HG03521 (cell line): Measurements from ENCODE around the gene UGT2B11.
"Not testable (repeated sequence)": the region's sequence is repeated elsewhere in the genome, so short reads cannot be mapped to it uniquely, and the experiment has no call there.

Source experiments
- ATAC-seq: cut with Tn5 transposase; IDR thresholded peaks from one replicate; pipeline ENCODE4 v1.9.1; 2021; ENCODE audit warnings: mild to moderate bottlenecking, moderate library complexity; ENCODE audit not compliant: unreplicated experiment

Gene UGT2B11

GRCh38 chr4:69214716-69215115 lies at the start of gene UGT2B11:
UGT2B11 (minus strand) TSS chr4:69214748; CDS start chr4:69214722, 26 bp downstream.
- no peak for ATAC-seq

GRCh38 chr4:69253147-69253772 lies 38.7 kb upstream of the UGT2B11 start:
- ATAC-seq: not testable (repeated sequence)

GRCh38 chr4:69250884-69251283 lies 36.3 kb upstream of the UGT2B11 start:
- ATAC-seq: not testable (repeated sequence)

GRCh38 chr4:69242562-69243240 lies 28.2 kb upstream of the UGT2B11 start:
- not testable (repeated sequence) for ATAC-seq

GRCh38 chr4:69241746-69242145 lies 27.2 kb upstream of the UGT2B11 start:
- not testable (repeated sequence) for ATAC-seq

- not testable (repeated sequence) for ATAC-seq
These were observed 26.2 kb upstream of the UGT2B11 start for GRCh38 chr4:69240787-69241186.

- no peak for ATAC-seq
These were observed 25.1 kb upstream of the UGT2B11 start for GRCh38 chr4:69239557-69240168.

GRCh38 chr4:69239092-69239491 lies 24.5 kb upstream of the UGT2B11 start:
- ATAC-seq: no peak

GRCh38 chr4:69224891-69225290 lies 10.3 kb upstream of the UGT2B11 start:
- no peak for ATAC-seq

GRCh38 chr4:69223277-69223676 lies 8.7 kb upstream of the UGT2B11 start:
- ATAC-seq: not testable (repeated sequence)

GRCh38 chr4:69218491-69218890 lies 3.9 kb upstream of the UGT2B11 start:
- not testable (repeated sequence) for ATAC-seq

- ATAC-seq: no peak
These were observed 3.6 kb downstream of the UGT2B11 start for GRCh38 chr4:69210911-69211310.

- not testable (repeated sequence) for ATAC-seq
These were observed 16.0 kb downstream of the UGT2B11 start for GRCh38 chr4:69198506-69198905.

GRCh38 chr4:69196209-69196965 lies 18.2 kb downstream of the UGT2B11 start:
- no peak for ATAC-seq

- no peak for ATAC-seq
These were observed 20.4 kb downstream of the UGT2B11 start for GRCh38 chr4:69194166-69194565.

GRCh38 chr4:69191905-69192304 lies 22.6 kb downstream of the UGT2B11 start:
- ATAC-seq: not testable (repeated sequence)

- not testable (repeated sequence) for ATAC-seq
These were observed 23.9 kb downstream of the UGT2B11 start for GRCh38 chr4:69190621-69191020.

- not testable (repeated sequence) for ATAC-seq
These were observed 32.9 kb downstream of the UGT2B11 start for GRCh38 chr4:69181519-69182169.

GRCh38 chr4:69179817-69180216 lies 34.7 kb downstream of the UGT2B11 start:
- ATAC-seq: not testable (repeated sequence)

GRCh38 chr4:69178751-69179205 lies 35.8 kb downstream of the UGT2B11 start:
- ATAC-seq: not testable (repeated sequence)
